ENCODE results near the gene CNTLN. TPM values are rescaled to one million over a fixed set of nuclear protein-coding genes. Genes with fewer than 3 reads are reported as not detected.
A peak's percentile ranks its signal among the peaks of the same experiment; 100 is the strongest.
"Not testable (repeated sequence)": the region's sequence is repeated elsewhere in the genome, so short reads cannot be mapped to it uniquely, and the experiment has no call there.

The CNTLN gene
- total RNA-seq, 1 donor from 2014 or later = 13.6 TPM

- Mint-ChIP-seq H3K4me3 (ENCODE audit: unreplicated experiment) (no peak overlapping the region), H3K4me1 (ENCODE audit: unreplicated experiment) (peaks cover 6% of the 10 kb centered on the region), H3K27ac (ENCODE audit: unreplicated experiment) (no peak overlapping the region), H3K36me3 (ENCODE audit: unreplicated experiment) (no peaks in the 10 kb centered on the region), H3K9me3 (ENCODE audit: unreplicated experiment) (no peaks in the 10 kb centered on the region), H3K27me3 (ENCODE audit: unreplicated experiment) (peaks cover 15% of the 10 kb centered on the region)
- no peak for DNase-seq (ENCODE audit: extremely low spot score, unreplicated experiment)
- no peak for TF ChIP-seq CTCF (IDR thresholded peaks at IDR 0.05)
Measured at GRCh38 chr9:17520268-17521064, 385.6 kb downstream of the CNTLN start.

- H3K4me1 Mint-ChIP-seq (ENCODE audit: unreplicated experiment) = peaks cover 6% of the 10 kb centered on the region
- no peak for DNase-seq (ENCODE audit: extremely low spot score, unreplicated experiment)
- H3K9me3 Mint-ChIP-seq (ENCODE audit: unreplicated experiment) = no peaks in the 10 kb centered on the region
- H3K36me3 Mint-ChIP-seq (ENCODE audit: unreplicated experiment) = no peaks in the 10 kb centered on the region
- TF ChIP-seq CTCF (IDR thresholded peaks at IDR 0.05) = no peak
- no peak overlapping the region for H3K4me3 Mint-ChIP-seq (ENCODE audit: unreplicated experiment)
- peaks cover 15% of the 10 kb centered on the region for H3K27me3 Mint-ChIP-seq (ENCODE audit: unreplicated experiment)
- H3K27ac Mint-ChIP-seq (ENCODE audit: unreplicated experiment) = no peak overlapping the region
Measured at GRCh38 chr9:17521100-17521855, 386.4 kb downstream of the CNTLN start.

GRCh38 chr9:17526726-17527125, 391.9 kb downstream of the CNTLN start:
- DNase-seq (ENCODE audit: extremely low spot score, unreplicated experiment); H3K36me3 Mint-ChIP-seq (ENCODE audit: unreplicated experiment); H3K27ac Mint-ChIP-seq (ENCODE audit: unreplicated experiment); H3K9me3 Mint-ChIP-seq (ENCODE audit: unreplicated experiment); H3K4me1 Mint-ChIP-seq (ENCODE audit: unreplicated experiment); H3K4me3 Mint-ChIP-seq (ENCODE audit: unreplicated experiment): not testable (repeated sequence)
- H3K27me3 Mint-ChIP-seq (ENCODE audit: unreplicated experiment) = peaks cover 17% of the 10 kb centered on the region

- Mint-ChIP-seq H3K4me1 (ENCODE audit: unreplicated experiment) (peaks cover 2% of the 10 kb centered on the region), H3K27me3 (ENCODE audit: unreplicated experiment) (peaks cover 17% of the 10 kb centered on the region), H3K4me3 (ENCODE audit: unreplicated experiment) (no peak overlapping the region), H3K27ac (ENCODE audit: unreplicated experiment) (no peak overlapping the region), H3K36me3 (ENCODE audit: unreplicated experiment) (no peaks in the 10 kb centered on the region), H3K9me3 (ENCODE audit: unreplicated experiment) (no peaks in the 10 kb centered on the region)
- no peak for DNase-seq (ENCODE audit: extremely low spot score, unreplicated experiment)
- peak; percentile 47 for TF ChIP-seq CTCF (IDR thresholded peaks at IDR 0.05)
Measured at GRCh38 chr9:17528859-17529258, 394.0 kb downstream of the CNTLN start.

GRCh38 chr9:17531642-17532254, 396.9 kb downstream of the CNTLN start:
- H3K27ac Mint-ChIP-seq (ENCODE audit: unreplicated experiment) = no peak overlapping the region
- H3K36me3 Mint-ChIP-seq (ENCODE audit: unreplicated experiment) = no peaks in the 10 kb centered on the region
- no peak for DNase-seq (ENCODE audit: extremely low spot score, unreplicated experiment)
- no peaks in the 10 kb centered on the region for H3K9me3 Mint-ChIP-seq (ENCODE audit: unreplicated experiment)
- peaks cover 2% of the 10 kb centered on the region for H3K4me1 Mint-ChIP-seq (ENCODE audit: unreplicated experiment)
- H3K27me3 Mint-ChIP-seq (ENCODE audit: unreplicated experiment) = peaks cover 33% of the 10 kb centered on the region
- TF ChIP-seq CTCF (IDR thresholded peaks at IDR 0.05) = peak; percentile 79
- peak overlapping the region; percentile 51 for H3K4me3 Mint-ChIP-seq (ENCODE audit: unreplicated experiment)

Data from osteocyte (in vitro differentiated cells).